Stimulated activated CD4-positive, alpha-beta T cell treated with anti-CD3 and anti-CD28 coated beads, Interleukin-1b, Interleukin-23, amount 100 ng/mL, for 1 hour (primary cell): ENCODE measurements around the gene NPIPB2.

ENCODE experiments used
- DNase-seq, 2 donors: peaks; one replicate each; pipeline ENCODE4 v3.0.0-alpha.2; 2020; ENCODE audit warnings: low read depth in 2 of 2

Gene NPIPB2

GRCh38 chr16:11901091-11901490, 40.8 kb downstream of the NPIPB2 start:
- no peak for DNase-seq

- no peak for DNase-seq
These were observed 45.2 kb downstream of the NPIPB2 start for GRCh38 chr16:11896486-11897176.

DNA sequence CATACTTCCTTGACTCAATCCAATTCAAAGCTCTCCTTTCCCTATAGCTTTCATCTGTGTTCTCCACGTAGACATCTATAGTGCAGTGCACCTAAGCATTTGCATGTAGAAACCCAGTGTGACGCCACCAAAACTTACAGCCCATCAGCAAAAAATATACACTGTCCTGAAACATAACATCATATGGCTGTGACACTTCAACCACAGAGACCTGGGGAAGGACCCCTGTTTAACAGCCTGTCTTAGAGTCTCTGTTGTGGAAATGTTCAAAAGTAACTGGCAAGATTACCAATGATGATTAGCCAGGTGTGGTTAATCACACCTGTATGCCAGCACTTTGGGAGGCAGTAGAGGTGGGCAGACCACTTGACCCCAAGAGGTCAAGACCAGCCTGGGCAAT, 48.3 kb downstream of the NPIPB2 start:
- DNase-seq: no peak

DNA sequence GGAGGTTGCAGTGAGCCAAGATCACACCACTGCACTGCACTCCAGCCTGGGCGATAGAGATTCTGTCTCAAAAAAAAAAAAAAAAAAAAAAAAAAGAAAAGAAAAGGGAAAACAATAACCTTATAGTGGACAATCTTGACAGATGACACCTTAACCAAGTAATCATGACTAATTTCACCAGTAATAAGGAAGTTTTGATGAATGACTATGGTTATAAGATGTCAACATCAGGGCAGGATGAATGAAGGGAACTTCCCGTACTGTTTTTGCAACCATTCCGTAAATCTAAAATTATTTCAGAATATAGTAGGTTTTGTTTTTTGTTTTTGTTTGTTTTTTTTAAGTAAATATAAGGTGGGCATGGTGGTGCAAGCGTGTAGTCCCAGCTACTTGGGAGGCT, 49.1 kb downstream of the NPIPB2 start:
- no peak for DNase-seq

DNA sequence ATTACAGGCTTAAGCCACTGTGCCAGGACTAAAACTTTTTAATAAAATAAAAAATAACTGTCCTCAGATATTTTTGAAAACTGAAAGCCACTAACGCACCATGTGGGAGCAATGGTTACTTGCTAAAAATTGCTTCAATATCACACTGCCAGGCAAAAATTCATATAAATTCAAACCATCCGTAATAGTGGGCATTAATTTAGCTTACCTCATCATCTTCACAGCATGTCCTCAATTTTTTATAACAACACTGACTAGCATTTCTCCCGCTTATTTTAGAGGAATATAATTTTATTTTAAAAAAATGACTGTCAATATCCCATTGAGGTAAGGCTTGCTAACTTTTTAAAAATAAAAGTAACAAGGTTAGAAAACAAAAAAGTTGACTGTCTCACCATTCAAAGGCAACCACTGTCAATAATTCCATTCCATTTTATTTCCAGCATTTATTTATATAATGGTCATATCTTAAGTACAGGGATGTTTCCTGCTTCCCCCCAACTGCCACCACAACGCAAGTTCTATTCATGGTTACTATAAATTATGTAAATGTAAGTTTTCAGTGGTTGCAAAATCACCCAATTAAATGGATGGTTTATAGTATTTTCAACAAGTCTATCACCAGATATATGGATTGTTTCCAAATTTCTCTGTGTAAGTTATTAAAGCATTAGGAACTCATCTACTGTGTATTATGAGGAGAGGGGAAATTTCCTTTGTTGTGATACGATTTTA, 51.4 kb downstream of the NPIPB2 start:
- DNase-seq: no peak

- DNase-seq: no peak
These were observed 55.0 kb downstream of the NPIPB2 start for GRCh38 chr16:11886881-11887280.

GRCh38 chr16:11884035-11884434, 57.8 kb downstream of the NPIPB2 start:
- no peak for DNase-seq

DNA sequence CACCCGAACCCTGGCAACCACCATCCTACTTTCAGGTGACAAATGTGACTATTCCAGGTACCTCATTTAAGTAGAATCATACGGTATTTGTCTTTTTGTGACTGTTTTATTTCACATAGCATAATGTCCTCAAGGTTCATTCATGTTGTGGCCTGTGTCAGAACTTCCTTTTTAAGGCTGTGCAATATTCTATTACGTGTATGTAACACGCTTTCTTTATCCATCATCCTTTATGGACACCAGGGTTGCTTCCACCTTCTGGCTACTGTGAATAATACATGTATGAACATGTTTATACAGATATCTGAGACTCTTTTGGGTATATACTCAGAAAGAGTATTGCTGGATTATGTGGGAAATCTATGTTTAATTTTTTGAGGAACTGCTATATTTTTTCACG, 61.8 kb downstream of the NPIPB2 start:
- no peak for DNase-seq

GRCh38 chr16:11877374-11877773, 64.5 kb downstream of the NPIPB2 start:
- no peak for DNase-seq
